Left forelimb (tissue), 1 donor: ENCODE results near the gene PFDN5.
"Not testable (repeated sequence)": the region's sequence is repeated elsewhere in the genome, so short reads cannot be mapped to it uniquely, and the experiment has no call there.

Source experiments
- DNase-seq: peaks from one replicate; pipeline ENCODE4 v3.0.0-alpha.2; 2018; ENCODE audit warnings: low spot score

Gene PFDN5

DNA sequence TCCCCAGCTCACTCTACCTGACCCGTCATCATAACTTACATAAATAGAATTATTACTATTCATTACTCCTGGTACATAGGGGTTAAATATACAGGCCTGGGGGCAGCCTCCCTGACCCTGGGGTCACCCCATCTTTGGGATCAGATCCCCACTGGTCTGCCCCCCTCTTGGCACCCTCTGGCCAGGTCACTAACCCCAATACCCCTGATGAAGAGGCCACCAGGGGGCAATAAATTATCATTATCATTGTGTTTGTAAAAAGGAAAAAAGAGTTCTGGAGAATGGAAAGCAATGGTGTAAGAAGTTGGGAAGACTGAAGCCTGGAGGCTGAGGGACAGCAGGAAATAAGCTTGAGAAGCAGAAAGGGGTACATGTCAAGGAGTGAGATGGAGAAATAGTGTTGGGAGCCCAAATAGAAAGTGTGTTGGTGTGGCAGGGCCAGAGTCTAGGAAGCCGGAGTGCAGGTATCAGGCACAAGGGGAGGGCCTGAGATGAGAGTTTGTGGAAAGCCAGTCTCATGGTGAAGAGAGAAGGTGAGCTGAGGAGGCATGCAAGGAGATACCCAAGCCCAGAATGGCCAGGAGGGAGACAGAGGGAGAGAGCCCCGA is 32.2 kb downstream of the PFDN5 start:
- DNase-seq, result no peak

DNA sequence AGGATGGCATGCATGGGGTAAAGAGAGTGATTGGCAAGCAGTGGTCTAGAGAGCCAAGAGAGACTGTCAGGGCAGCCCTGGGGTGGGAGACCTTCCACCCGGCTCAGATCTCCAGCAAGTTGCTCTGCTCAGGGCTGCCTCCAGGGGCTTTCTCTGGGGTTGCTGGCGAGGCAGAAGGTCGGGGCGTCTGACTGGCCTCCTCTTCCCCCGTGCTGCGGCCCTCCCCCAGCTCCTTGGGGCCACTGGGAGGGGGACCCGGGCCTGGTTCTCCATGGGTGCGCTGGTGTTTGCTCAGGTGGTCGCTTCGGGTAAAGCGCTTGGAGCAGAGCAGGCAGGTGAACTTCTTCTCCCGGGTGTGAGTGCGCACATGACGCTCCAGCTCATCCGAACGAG is 32.7 kb downstream of the PFDN5 start:
- no peak for DNase-seq

DNA sequence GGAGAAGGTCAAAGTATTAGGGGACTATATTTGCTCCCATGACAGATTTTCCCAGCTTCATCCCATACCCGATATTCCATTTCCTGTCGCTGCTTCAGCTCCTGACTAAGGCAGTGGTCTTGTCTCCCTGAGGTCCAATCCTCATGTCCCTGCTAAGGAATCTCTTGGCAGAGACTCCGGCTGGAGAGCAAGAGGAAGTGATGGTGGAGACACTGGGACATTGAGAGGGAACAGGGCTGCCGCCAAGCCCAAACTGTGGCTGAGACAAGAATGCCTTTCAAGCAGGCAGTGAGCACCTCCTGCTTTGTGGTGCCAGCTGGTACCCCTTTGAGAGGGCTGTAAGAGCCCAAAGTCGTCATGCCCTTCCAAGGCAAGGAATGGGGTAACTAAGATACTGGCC is 35.3 kb downstream of the PFDN5 start:
- no peak for DNase-seq

DNA sequence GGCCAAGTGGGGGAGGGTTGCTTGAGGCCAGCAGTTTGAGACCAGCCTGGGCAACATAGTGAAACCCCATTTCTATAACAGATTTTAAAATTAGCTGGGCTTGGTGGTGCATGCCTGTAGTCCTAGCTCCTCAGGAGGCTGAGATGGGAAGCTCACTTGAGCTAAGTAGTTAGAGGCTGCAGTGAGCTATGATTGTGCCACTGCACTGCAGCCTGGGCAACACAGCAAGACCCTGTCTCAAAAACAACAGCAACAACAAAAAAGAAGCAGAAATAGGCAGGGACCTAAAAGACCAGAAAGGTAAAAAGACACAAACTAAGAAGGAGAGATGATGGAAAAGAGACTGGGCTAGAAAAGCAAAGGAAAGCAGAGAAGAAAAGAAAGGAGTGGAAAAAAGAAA is 37.0 kb downstream of the PFDN5 start:
- not testable (repeated sequence) for DNase-seq

DNA sequence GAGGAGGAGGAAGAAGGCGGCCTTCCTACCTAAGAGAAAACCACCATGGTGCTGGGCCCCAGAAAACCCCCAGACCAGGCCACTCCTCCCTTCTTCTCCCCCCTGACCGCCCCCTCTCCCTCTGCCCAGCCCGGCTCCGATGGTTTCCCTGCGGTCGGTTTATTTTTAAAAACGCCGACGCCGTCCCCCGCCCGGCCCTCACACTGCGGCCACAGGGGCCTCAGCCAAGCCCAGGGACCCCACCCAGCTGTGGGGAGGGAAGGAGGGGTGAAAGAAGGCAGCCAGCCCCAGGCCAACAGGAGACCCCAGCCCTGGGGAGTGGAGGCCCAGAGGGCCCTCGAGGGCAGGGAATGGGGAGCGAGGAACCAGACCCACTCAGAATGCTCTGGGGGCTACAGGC is 37.4 kb downstream of the PFDN5 start:
- DNase-seq, result no peak

GRCh38 chr12:53333289-53333688 is 37.9 kb downstream of the PFDN5 start:
- no peak for DNase-seq

- no peak for DNase-seq
Measured at GRCh38 chr12:53333845-53334244, 38.5 kb downstream of the PFDN5 start.

DNA sequence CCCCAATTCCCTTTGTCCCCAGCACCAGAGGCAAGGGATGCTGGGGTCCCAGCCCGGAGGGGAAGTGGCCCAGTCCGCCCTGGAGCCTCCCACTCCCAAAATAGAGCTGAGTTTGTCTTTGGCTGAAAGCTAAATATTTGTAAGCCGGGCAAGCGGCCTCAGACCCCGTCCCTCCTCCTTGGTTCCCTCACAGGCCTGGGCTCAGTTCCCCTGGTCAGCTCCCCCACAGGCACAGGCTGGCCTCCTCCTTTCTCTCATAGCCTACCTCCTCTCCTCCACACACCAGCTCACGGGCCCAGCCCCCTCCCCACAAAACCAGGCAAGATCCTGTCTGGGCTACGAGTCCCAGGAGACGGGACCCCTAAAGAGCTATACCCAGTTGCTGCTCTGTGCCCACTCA is 39.5 kb downstream of the PFDN5 start:
- no peak for DNase-seq

DNA sequence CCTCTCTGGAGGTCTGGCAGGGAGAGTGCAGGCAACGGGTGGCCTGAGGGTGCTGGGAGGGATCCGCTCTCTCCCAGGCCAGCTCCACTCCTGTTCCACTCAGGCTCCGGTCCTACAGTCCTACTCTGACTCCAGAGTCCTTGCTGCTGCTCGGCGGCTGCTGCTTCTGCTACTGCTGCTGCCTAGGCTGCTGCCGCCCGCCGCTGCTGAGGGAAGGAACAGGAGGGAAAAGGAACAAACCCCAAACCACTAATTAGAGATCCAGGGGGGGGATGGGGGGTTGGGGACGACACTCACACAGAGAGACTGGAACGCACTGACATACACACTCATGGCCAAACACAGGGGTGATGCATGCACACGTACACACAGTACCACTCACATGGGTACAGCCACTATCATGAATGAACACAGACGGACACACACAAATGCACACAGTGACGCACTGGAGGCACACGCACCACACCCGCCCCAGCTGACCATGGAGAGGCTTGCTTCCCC is 40.9 kb downstream of the PFDN5 start, which contains the start of gene SP7:
TSS of gene SP7 (minus strand) at position 174 of the 501 bp plus-strand sequence. CDS start 708 bp downstream, outside the sequence.
- no peak for DNase-seq

DNA sequence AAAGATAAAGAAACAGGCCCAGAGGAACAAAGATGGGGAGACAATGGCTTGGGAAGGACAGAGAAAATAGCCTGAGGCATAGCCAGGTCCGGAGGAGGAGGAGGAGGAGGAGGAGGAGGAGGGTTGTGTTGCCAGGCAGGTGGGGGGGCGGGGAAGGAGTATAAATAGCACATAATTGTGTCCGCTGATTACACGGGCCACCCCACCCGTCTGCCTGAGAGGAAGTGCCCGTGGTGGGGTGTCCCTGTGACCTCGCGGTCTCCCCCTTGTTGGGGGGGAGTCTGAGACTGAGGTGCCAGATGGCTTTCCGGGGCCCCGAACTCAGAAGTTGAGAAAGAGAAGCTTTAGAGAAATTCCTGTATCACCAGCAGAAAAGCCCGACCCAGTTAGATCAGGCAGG is 42.7 kb downstream of the PFDN5 start:
- no peak for DNase-seq

GRCh38 chr12:53338916-53339315 is 43.6 kb downstream of the PFDN5 start:
- DNase-seq, result no peak

- DNase-seq, result no peak
Measured at GRCh38 chr12:53340398-53340797, 45.1 kb downstream of the PFDN5 start.

DNA sequence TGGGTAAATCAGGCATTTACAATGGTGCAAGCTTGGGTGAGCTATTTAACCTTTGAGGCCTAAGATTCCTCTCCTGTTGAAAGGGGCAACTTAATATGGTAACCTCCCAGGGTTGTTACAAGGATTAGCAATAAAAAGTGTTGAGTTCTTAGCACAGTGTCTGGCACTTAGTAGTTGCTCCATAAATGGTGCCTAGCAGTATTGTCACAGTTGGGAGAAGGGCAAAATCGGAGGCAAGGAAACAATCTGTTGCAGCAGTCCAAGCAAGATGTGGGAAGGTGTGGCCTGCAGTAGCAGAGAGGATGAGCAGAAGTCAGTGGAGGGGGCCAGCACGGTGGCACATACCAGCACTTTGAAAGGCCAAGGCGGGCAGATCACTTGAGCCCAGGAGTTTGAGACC is 48.1 kb downstream of the PFDN5 start:
- DNase-seq, result no peak

DNA sequence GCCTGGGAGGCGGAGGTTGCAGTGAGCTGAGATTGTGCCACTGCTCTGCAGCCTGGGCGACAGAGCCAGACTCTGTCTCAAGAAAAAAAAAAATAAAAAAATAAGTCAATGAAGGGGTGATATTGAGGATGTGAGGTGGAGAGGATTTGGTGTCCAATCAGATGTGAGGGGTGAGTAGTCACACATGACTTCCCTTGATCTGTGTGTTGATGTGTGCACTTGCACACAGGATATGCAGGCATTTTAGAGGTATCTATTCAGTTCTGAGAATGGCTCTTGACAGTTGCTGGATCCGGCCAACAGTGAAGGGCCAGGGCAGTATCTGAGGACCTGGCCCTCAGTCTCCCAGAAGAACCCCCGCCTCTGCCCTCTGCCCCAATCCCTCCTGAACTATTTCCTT is 48.6 kb downstream of the PFDN5 start:
- DNase-seq, result no peak

DNA sequence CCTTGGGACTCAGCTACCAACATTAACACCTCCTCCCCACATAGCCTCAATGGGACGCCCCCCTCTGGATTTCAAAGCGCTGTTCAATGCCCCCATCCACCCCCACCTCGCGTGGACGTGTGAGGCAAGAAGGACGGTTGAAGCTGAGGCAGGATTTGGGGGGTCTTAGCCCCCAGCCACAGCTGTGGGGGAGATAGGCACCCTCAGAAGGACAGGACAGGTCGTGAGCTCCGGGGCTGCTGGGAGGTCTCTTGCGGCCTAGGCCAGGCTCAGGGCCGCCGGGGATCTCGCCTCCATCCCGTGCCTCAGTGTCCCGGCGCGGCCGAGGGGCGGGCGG is 49.1 kb downstream of the PFDN5 start:
- DNase-seq, result no peak

GRCh38 chr12:53344824-53345485 is 49.6 kb downstream of the PFDN5 start:
- DNase-seq, result peak; percentile 90

DNA sequence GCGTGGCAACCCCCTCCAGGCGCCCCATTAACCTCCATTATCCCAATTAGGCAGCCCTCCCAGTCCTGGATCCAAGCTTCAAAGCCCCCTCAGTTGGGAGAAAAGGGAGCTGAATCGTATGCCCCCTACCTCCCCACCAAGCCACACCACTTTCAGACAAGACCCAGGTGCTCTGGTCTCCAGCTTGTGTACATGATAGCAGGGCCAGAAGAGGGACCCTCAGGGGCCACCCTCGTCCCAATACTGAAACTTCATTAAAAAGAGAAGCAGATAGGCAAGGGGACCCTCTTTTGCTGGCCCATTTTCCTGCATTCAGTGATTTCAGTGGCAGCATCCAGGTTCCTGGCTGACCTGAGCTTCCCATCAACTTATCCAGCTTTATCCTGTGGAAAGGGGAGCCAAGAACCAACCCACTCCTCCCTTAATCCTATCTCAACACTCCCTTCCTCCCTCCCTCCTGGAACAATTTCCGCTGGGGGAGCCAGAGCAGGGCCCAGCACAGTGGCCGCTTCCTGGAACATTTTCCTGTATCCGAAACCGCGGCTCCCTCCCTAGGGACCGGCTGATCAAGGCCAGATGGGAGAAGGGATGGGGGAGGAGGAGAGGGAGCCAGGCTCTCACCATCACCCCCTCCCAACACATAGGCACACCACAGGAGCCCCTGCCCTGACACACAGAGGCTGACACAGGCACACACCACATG is 50.3 kb downstream of the PFDN5 start:
- no peak for DNase-seq

DNA sequence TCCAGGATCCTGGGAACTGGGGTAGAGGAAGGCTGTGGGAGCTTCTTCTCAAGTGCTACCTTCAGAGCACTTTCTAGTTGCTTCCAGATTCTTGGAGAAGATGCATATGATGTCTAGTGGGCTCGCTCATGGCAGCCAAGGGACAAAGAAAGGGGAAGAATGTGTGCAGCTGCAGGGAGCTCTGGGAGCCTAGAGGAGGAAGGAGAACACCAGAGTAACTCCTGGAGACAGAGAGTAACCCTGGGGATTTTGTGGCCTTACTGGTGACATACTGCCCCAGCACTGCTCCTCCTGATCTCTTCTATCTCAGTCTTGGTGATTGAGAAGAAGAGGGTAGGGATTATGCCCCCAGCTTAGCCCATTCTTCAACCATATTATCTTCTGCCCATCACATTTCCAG is 51.1 kb downstream of the PFDN5 start:
- no peak for DNase-seq

DNA sequence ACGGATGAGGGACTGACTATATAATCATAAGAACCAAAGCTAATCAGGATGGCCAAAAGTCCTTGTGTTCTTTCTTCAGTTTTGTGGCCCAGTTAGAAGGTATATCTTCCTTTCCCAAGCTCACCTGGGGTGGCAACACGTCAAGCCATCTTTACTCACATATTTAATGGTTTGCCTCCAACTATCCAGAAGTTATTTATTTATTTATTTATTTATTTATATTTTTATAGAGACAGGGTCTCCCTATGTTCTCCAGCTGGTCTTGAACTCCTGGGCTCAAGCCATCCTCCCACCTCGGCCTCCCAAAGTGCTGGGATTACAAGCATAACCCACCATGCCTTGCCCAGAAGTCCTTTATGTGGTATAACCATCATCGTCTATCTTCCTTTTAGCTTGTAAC is 52.6 kb downstream of the PFDN5 start:
- no peak for DNase-seq
